Erythroblast (primary cell): ENCODE results near the gene NID1.

Source experiments
- GATA1 ChIP-seq: IDR thresholded peaks from 2 replicates; pipeline ENCODE4 v1.6.1; 2011; ENCODE audit warnings: low read depth, mild to moderate bottlenecking, control low read depth, low read length, moderate library complexity
- POLR2A ChIP-seq: IDR thresholded peaks from 2 replicates; pipeline ENCODE4 v1.6.1; 2011; ENCODE audit warnings: mild to moderate bottlenecking, low read length

- TF ChIP-seq POLR2A (no peak), GATA1 (no peak)
These were observed 114.6 kb downstream of the NID1 start for GRCh38 chr1:235950318-235950717.
